ENCODE data around the gene NMBR. TPM values are rescaled to one million over a fixed set of nuclear protein-coding genes. Genes with fewer than 3 reads are reported as not detected.

The NMBR gene
- total RNA-seq, 1 experiment from 2014 or later: not detected

DNA sequence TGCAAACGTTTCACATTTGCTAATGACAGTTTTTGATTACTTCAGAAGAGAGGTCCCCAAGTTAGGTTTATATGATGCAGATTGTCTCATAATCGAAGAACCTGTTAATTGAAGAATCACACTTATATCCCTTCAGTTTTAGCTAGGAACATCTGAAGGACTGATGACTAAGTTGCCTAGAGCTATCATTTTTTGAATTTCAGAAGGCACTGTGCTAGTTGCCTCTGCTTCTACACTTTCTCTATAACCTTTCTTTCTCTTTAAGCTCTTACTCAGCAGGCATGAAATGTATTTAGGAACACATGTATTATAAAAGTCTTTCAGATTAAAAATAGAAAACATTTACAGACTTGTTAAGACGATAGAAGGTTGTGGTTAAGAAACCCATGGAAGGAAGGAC, 28.6 kb downstream of the NMBR start:
- no peak overlapping the region for H3K4me3 ChIP-seq (ENCODE audit: low read depth in 2 of 2, low read length in 2 of 2)
- no TSS peak for BruUV-seq (replicated peaks)
- no peaks in the 10 kb centered on the region for H3K27me3 ChIP-seq (ENCODE audit: control insufficient read depth, insufficient read depth, low read length)
- in situ Hi-C loops (cut with HindIII; ENCODE audit: low pct_unique_long_range_greater_than_20kb, low sequenced_read_pairs): no loop called here
- intact Hi-C loops (cut with micrococcal nuclease; ENCODE audit: unreplicated experiment): no loop called here
- ChIA-PET CTCF (no interaction called here), POLR2A (no interaction called here)
- DNase-seq (ENCODE audit: low read depth, low spot score): no peak
- TF ChIP-seq POLR2AphosphoS5 (IDR thresholded peaks at IDR 0.05; ENCODE audit: low read depth, low read length) (no peak), SIN3A (IDR thresholded peaks at IDR 0.05; ENCODE audit: borderline replicate concordance, insufficient read depth, low read depth, low read length) (no peak), TCF7L2 (IDR thresholded peaks at IDR 0.05; ENCODE audit: low read depth, low read length) (no peak)
- TF ChIP-seq, protein P1, sequence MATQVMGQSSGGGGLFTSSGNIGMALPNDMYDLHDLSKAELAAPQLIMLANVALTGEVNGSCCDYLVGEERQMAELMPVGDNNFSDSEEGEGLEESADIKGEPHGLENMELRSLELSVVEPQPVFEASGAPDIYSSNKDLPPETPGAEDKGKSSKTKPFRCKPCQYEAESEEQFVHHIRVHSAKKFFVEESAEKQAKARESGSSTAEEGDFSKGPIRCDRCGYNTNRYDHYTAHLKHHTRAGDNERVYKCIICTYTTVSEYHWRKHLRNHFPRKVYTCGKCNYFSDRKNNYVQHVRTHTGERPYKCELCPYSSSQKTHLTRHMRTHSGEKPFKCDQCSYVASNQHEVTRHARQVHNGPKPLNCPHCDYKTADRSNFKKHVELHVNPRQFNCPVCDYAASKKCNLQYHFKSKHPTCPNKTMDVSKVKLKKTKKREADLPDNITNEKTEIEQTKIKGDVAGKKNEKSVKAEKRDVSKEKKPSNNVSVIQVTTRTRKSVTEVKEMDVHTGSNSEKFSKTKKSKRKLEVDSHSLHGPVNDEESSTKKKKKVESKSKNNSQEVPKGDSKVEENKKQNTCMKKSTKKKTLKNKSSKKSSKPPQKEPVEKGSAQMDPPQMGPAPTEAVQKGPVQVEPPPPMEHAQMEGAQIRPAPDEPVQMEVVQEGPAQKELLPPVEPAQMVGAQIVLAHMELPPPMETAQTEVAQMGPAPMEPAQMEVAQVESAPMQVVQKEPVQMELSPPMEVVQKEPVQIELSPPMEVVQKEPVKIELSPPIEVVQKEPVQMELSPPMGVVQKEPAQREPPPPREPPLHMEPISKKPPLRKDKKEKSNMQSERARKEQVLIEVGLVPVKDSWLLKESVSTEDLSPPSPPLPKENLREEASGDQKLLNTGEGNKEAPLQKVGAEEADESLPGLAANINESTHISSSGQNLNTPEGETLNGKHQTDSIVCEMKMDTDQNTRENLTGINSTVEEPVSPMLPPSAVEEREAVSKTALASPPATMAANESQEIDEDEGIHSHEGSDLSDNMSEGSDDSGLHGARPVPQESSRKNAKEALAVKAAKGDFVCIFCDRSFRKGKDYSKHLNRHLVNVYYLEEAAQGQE (IDR thresholded peaks at IDR 0.05; ENCODE audit: insufficient read depth in 1 of 2, low read depth in 2 of 2, low read length in 1 of 2): no peak
- TF ChIP-seq, protein P2, sequence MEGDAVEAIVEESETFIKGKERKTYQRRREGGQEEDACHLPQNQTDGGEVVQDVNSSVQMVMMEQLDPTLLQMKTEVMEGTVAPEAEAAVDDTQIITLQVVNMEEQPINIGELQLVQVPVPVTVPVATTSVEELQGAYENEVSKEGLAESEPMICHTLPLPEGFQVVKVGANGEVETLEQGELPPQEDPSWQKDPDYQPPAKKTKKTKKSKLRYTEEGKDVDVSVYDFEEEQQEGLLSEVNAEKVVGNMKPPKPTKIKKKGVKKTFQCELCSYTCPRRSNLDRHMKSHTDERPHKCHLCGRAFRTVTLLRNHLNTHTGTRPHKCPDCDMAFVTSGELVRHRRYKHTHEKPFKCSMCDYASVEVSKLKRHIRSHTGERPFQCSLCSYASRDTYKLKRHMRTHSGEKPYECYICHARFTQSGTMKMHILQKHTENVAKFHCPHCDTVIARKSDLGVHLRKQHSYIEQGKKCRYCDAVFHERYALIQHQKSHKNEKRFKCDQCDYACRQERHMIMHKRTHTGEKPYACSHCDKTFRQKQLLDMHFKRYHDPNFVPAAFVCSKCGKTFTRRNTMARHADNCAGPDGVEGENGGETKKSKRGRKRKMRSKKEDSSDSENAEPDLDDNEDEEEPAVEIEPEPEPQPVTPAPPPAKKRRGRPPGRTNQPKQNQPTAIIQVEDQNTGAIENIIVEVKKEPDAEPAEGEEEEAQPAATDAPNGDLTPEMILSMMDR (IDR thresholded peaks at IDR 0.05): no peak
- H3K9me3 ChIP-seq (ENCODE audit: control insufficient read depth, insufficient read depth, low read depth, low read length): no peaks in the 10 kb centered on the region
- ATAC-seq: no peak
- H3K4me1 ChIP-seq (ENCODE audit: control insufficient read depth, insufficient read depth, low read length): no peaks in the 10 kb centered on the region; the same call in 1 of the 2 replicates
- H3K36me3 ChIP-seq (ENCODE audit: control insufficient read depth, insufficient read depth, low read length): no peaks in the 10 kb centered on the region
- H3K27ac ChIP-seq (ENCODE audit: low read length): no peak overlapping the region

DNA sequence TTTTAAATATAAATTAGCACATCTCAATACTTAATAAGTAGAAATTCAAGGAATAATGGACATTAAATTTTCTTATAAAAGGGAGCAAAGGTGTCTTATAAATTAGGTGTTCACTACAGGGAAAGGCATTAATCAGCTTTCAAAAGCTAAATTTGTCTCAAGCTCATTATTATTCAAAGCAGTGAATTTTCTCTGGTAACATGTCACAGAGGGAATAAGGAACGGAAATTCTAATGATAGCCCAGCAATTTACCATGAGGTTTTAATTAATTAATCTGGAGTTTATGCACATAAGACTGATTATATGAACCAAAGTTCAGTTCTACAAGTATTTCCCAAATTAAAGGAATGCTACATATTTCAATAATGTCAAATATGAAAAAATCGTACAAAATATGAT, 29.6 kb downstream of the NMBR start:
- Histone ChIP-seq H3K36me3 (ENCODE audit: control insufficient read depth, insufficient read depth, low read length) (no peaks in the 10 kb centered on the region), H3K27me3 (ENCODE audit: control insufficient read depth, insufficient read depth, low read length) (no peaks in the 10 kb centered on the region), H3K27ac (ENCODE audit: low read length) (no peak overlapping the region), H3K9me3 (ENCODE audit: control insufficient read depth, insufficient read depth, low read depth, low read length) (no peaks in the 10 kb centered on the region), H3K4me1 (ENCODE audit: control insufficient read depth, insufficient read depth, low read length) (no peaks in the 10 kb centered on the region; the same call in 1 of the 2 replicates), H3K4me3 (ENCODE audit: low read depth in 2 of 2, low read length in 2 of 2) (no peak overlapping the region)
- ATAC-seq: no peak
- BruUV-seq (replicated peaks): no TSS peak
- ChIA-PET CTCF (no interaction called here), POLR2A (no interaction called here)
- intact Hi-C loops (cut with micrococcal nuclease; ENCODE audit: unreplicated experiment): no loop called here
- TF ChIP-seq, protein P1 (IDR thresholded peaks at IDR 0.05; ENCODE audit: insufficient read depth in 1 of 2, low read depth in 2 of 2, low read length in 1 of 2): no peak
- in situ Hi-C loops (cut with HindIII; ENCODE audit: low pct_unique_long_range_greater_than_20kb, low sequenced_read_pairs): no loop called here
- DNase-seq (ENCODE audit: low read depth, low spot score): no peak

Measured in Panc1 (cell line).